CD14-positive monocyte (primary cell): ENCODE data around the gene GSC. TPM values are rescaled to one million over a fixed set of nuclear protein-coding genes. Genes with fewer than 3 reads are reported as not detected.

Source experiments
- DNase-seq, 3 donors: peaks; one replicate each; pipeline ENCODE4 v3.0.0-alpha.2; 2011 to 2022
- H2AFZ ChIP-seq: 2 replicates; pipeline ENCODE4 v1.6.0; 2012; ENCODE audit warnings: mild to moderate bottlenecking, low read depth, low read length, inconsistent platforms; ENCODE audit not compliant: insufficient read depth, poor library complexity, severe bottlenecking
- H3K27ac ChIP-seq, 2 donors: 1 replicate in 1 of 2; 2 replicates in 1 of 2; pipeline ENCODE4 v1.5.1; 2012 to 2013; ENCODE audit warnings: low read length in 2 of 2, control low read depth in 1 of 2, inconsistent platforms in 1 of 2, low read depth in 1 of 2, mild to moderate bottlenecking in 1 of 2
- H3K27me3 ChIP-seq, 2 donors: one replicate each; pipeline versions ENCODE4 v1.6.0 to v1.6.1; 2011 to 2013; ENCODE audit warnings: low read length in 2 of 2; ENCODE audit not compliant: control insufficient read depth in 2 of 2, insufficient read depth in 2 of 2
- H3K36me3 ChIP-seq, 2 donors: replicated peaks in 1 of 2; 1 replicate in 1 of 2; 2 replicates in 1 of 2; pipeline versions ENCODE4 v1.5.1 to v1.6.1; 2012 to 2013; ENCODE audit warnings: low read length in 2 of 2, control low read depth in 1 of 2, inconsistent platforms in 1 of 2, mild to moderate bottlenecking in 1 of 2; ENCODE audit not compliant: insufficient read depth in 2 of 2, control insufficient read depth in 1 of 2
- H3K4me1 ChIP-seq, 2 donors: 1 replicate in 1 of 2; 2 replicates in 1 of 2; pipeline versions ENCODE4 v1.5.1 to v1.6.1; 2012 to 2013; ENCODE audit warnings: low read length in 2 of 2, control low read depth in 1 of 2, inconsistent platforms in 1 of 2, mild to moderate bottlenecking in 1 of 2, moderate library complexity in 1 of 2; ENCODE audit not compliant: insufficient read depth in 2 of 2, control insufficient read depth in 1 of 2
- H3K4me2 ChIP-seq: replicated peaks from 2 replicates; pipeline ENCODE3; 2012; ENCODE audit warnings: low read length, moderate library complexity, mild to moderate bottlenecking; ENCODE audit not compliant: poor library complexity, severe bottlenecking; ENCODE audit errors: extremely low read depth
- H3K4me3 ChIP-seq, 3 experiments: fragments of 200-600 bp in 1 of 3; sonication (generic) in 1 of 3; replicated peaks in 1 of 3; 1 replicate in 2 of 3; 2 replicates in 1 of 3; pipeline ENCODE4 v1.5.1; 2011 to 2013; ENCODE audit warnings: low read length in 3 of 3, mild to moderate bottlenecking in 3 of 3, control low read depth in 2 of 3, low read depth in 2 of 3, inconsistent platforms in 1 of 3, moderate library complexity in 1 of 3
- H3K79me2 ChIP-seq: 2 replicates; pipeline ENCODE4 v1.6.0; 2012; ENCODE audit warnings: mild to moderate bottlenecking, control low read depth, inconsistent platforms, low read length, moderate library complexity; ENCODE audit not compliant: insufficient read depth
- H3K9ac ChIP-seq: 2 replicates; pipeline ENCODE4 v1.6.0; 2017; ENCODE audit warnings: low read length, mild to moderate bottlenecking; ENCODE audit not compliant: insufficient read depth, poor library complexity, severe bottlenecking
- H3K9me3 ChIP-seq, 2 donors: replicated peaks in 1 of 2; 1 replicate in 1 of 2; 2 replicates in 1 of 2; pipeline versions ENCODE4 v1.5.1 to v1.6.1; 2012 to 2013; ENCODE audit warnings: low read length in 2 of 2, control low read depth in 1 of 2; ENCODE audit not compliant: control insufficient read depth in 1 of 2, insufficient read depth in 1 of 2
- H4K20me1 ChIP-seq: 2 replicates; pipeline ENCODE4 v1.6.0; 2012; ENCODE audit warnings: mild to moderate bottlenecking, low read length, control low read depth, moderate library complexity; ENCODE audit not compliant: insufficient read depth
- H3K27ac Mint-ChIP-seq, 7 donors: one replicate each; pipeline ENCODE4 v1.8.0; 2020; ENCODE audit warnings: mild to moderate bottlenecking in 7 of 7, mixed read lengths in 7 of 7, moderate library complexity in 6 of 7, inconsistent platforms in 2 of 7
- H3K27me3 Mint-ChIP-seq, 3 donors: one replicate each; pipeline ENCODE4 v1.8.0; 2021 to 2022; ENCODE audit warnings: low read depth in 3 of 3, mild to moderate bottlenecking in 3 of 3, mixed read lengths in 3 of 3, moderate library complexity in 3 of 3, inconsistent platforms in 1 of 3
- H3K36me3 Mint-ChIP-seq, 2 donors: one replicate each; pipeline ENCODE4 v1.8.0; 2020; ENCODE audit warnings: mixed read lengths in 2 of 2, inconsistent platforms in 1 of 2, mild to moderate bottlenecking in 1 of 2
- H3K4me1 Mint-ChIP-seq: one replicate; pipeline ENCODE4 v1.8.0; 2020; ENCODE audit warnings: mild to moderate bottlenecking, mixed read lengths
- H3K4me3 Mint-ChIP-seq, 2 donors: one replicate each; pipeline ENCODE4 v1.8.0; 2020; ENCODE audit warnings: mild to moderate bottlenecking in 2 of 2, mixed read lengths in 2 of 2, moderate library complexity in 1 of 2
- H3K9me3 Mint-ChIP-seq, 7 donors: one replicate each; pipeline ENCODE4 v1.8.0; 2020 to 2022; ENCODE audit warnings: mixed read lengths in 7 of 7, mild to moderate bottlenecking in 6 of 7, moderate library complexity in 6 of 7, inconsistent platforms in 2 of 7
- CTCF ChIP-seq: fragments of 200-600 bp; IDR thresholded peaks from one replicate; pipeline ENCODE4 v1.8.0; 2022; ENCODE audit warnings: antibody characterized with exemption, mild to moderate bottlenecking
- WGBS: methylation state at CpG from one replicate; pipeline ENCODE4 v1.1.5; 2013; ENCODE audit warnings: missing lambda C conversion rate; ENCODE audit not compliant: insufficient coverage; 5-methylcytosine and 5-hydroxymethylcytosine counted together
- intact Hi-C, 2 donors: fragments of 100-400 bp; cut with micrococcal nuclease; formaldehyde crosslinking; loops; one replicate each; pipeline versions ENCODE4 v1.15.0 to v1.15.1; 2023
- polyA plus RNA-seq, 3 donors: library from polyadenylated mRNA; depleted of rRNA in 1 of 3; unstranded in 2 of 3; stranded (reverse) in 1 of 3; fragments of 300-500 nt in 2 of 3; fragments of >200 nt in 1 of 3; fragmentation: Illumina TruSeq in 2 of 3; gene quantifications; 1 replicate in 2 of 3; 2 replicates in 1 of 3; pipeline ENCODE4 v1.2.3, GENCODE V29; 2012 to 2021

The GSC gene
- polyA plus RNA-seq, 3 donors, result not detected

- no peak overlapping the region for H3K9ac ChIP-seq
- H3K4me3 Mint-ChIP-seq, result no peak overlapping the region
- H3K4me3 ChIP-seq, result no peak overlapping the region
- 56% methylated on average over 2 of the region's 6 CpGs for WGBS
- H3K4me1 ChIP-seq, result no peaks in the 10 kb centered on the region
- H3K36me3 ChIP-seq, result no peaks in the 10 kb centered on the region
- H3K27ac ChIP-seq, result no peak overlapping the region
- no peak overlapping the region for H3K4me2 ChIP-seq
- DNase-seq, result no peak
- intact Hi-C loops, result no loop called here
- no peak overlapping the region for H3K27ac Mint-ChIP-seq
- H3K79me2 ChIP-seq, result no peaks in the 10 kb centered on the region
- peaks cover 0 to 22% of the 10 kb centered on the region in 2 donors for H3K9me3 ChIP-seq
- no peaks in the 10 kb centered on the region for H4K20me1 ChIP-seq
- no peak for TF ChIP-seq CTCF
- H3K36me3 Mint-ChIP-seq, result no peaks in the 10 kb centered on the region
- H2AFZ ChIP-seq, result no peak overlapping the region
- peaks cover 0 to 16% (median 14%) of the 10 kb centered on the region in 7 donors for H3K9me3 Mint-ChIP-seq
- H3K27me3 Mint-ChIP-seq, result peaks cover 4 to 6% (median 5%) of the 10 kb centered on the region in 3 donors
- H3K27me3 ChIP-seq, result no peaks in the 10 kb centered on the region
- H3K4me1 Mint-ChIP-seq, result no peaks in the 10 kb centered on the region
These were observed 46.2 kb upstream of the GSC start for GRCh38 chr14:94816113-94816512.

- Histone ChIP-seq H3K27ac (no peak overlapping the region), H3K4me3 (no peak overlapping the region), H3K4me1 (no peaks in the 10 kb centered on the region), H3K79me2 (no peaks in the 10 kb centered on the region), H3K27me3 (no peaks in the 10 kb centered on the region), H3K9me3 (no peaks in the 10 kb centered on the region), H3K36me3 (no peaks in the 10 kb centered on the region), H2AFZ (no peak overlapping the region), H3K4me2 (no peak overlapping the region), H3K9ac (no peak overlapping the region), H4K20me1 (no peaks in the 10 kb centered on the region)
- Mint-ChIP-seq H3K36me3 (no peaks in the 10 kb centered on the region), H3K4me3 (no peak overlapping the region), H3K9me3 (no peaks in the 10 kb centered on the region), H3K27me3 (peaks cover 14 to 20% (median 15%) of the 10 kb centered on the region in 3 donors), H3K4me1 (no peaks in the 10 kb centered on the region), H3K27ac (no peak overlapping the region)
- intact Hi-C loops, result no loop called here
- no peak for DNase-seq
- no CpG with 5 or more reads among the region's 5 CpGs for WGBS
- no peak for TF ChIP-seq CTCF
These were observed 35.9 kb upstream of the GSC start for GRCh38 chr14:94805680-94806288.
